ENCODE measurements around the gene RHBDD1.
A peak's percentile ranks its signal among the peaks of the same experiment; 100 is the strongest.

GRCh38 chr2:227038550-227039189 is 202.8 kb downstream of the RHBDD1 start:
- TF ChIP-seq CTCF (conservative IDR thresholded peaks at IDR 0.05; ENCODE audit: low read length) (peak; percentile 49), EZH2phosphoT487 (IDR thresholded peaks at IDR 0.05; ENCODE audit: borderline replicate concordance) (no peak)
